GM12875 (cell line): Measurements from ENCODE around the gene SASH3.

Source experiments
- H3K4me3 ChIP-seq: one replicate; pipeline ENCODE4 v1.5.1; 2011; ENCODE audit warnings: low read depth, low read length, control low read depth
- TF ChIP-seq, protein P1 (sequence below): IDR thresholded peaks from 2 replicates; pipeline ENCODE4 v1.5.1; 2011; ENCODE audit warnings: low read depth, mild to moderate bottlenecking, control low read depth, inconsistent platforms, low read length, moderate library complexity, borderline replicate concordance; ENCODE audit not compliant: insufficient read depth

Gene SASH3

DNA sequence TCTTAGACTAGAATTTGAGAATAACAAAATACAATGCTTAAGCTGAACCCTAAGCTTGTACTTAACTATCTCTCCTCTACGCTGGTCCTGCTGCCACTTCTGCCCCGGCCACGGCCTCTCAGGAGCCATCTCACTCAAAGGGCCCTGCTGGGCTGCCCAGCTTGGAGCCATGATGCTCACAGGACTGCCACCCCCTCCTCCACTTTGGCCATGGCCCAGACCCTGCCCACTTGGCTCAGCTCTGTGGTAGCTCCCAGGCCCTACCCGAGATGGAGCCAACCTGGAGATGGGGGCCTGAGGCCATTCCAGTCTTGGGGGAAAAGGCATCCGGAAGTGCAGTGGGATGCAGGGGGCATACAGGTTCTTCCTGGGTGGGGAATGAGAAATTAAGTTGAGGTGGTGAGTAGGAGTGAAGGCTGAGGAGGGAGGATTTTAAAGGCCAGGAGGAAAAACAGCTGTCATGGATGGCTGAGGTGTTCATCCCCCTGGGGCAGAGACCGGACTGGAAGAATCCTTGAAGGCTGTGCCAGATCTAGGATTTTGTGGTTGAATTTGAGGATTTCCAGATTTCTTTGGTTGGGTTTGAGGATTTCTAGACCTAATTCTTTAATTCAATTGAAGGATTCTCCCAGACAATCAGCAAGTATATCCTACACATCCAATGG lies 824 bp downstream of the SASH3 start:
- TF ChIP-seq, protein P1, sequence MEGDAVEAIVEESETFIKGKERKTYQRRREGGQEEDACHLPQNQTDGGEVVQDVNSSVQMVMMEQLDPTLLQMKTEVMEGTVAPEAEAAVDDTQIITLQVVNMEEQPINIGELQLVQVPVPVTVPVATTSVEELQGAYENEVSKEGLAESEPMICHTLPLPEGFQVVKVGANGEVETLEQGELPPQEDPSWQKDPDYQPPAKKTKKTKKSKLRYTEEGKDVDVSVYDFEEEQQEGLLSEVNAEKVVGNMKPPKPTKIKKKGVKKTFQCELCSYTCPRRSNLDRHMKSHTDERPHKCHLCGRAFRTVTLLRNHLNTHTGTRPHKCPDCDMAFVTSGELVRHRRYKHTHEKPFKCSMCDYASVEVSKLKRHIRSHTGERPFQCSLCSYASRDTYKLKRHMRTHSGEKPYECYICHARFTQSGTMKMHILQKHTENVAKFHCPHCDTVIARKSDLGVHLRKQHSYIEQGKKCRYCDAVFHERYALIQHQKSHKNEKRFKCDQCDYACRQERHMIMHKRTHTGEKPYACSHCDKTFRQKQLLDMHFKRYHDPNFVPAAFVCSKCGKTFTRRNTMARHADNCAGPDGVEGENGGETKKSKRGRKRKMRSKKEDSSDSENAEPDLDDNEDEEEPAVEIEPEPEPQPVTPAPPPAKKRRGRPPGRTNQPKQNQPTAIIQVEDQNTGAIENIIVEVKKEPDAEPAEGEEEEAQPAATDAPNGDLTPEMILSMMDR: no peak
- peak overlapping the region; percentile 72 for H3K4me3 ChIP-seq

- H3K4me3 ChIP-seq: peak overlapping the region; percentile 72
- TF ChIP-seq, protein P1: no peak
Measured at GRCh38 chrX:129781134-129781672, 1.5 kb downstream of the SASH3 start.

DNA sequence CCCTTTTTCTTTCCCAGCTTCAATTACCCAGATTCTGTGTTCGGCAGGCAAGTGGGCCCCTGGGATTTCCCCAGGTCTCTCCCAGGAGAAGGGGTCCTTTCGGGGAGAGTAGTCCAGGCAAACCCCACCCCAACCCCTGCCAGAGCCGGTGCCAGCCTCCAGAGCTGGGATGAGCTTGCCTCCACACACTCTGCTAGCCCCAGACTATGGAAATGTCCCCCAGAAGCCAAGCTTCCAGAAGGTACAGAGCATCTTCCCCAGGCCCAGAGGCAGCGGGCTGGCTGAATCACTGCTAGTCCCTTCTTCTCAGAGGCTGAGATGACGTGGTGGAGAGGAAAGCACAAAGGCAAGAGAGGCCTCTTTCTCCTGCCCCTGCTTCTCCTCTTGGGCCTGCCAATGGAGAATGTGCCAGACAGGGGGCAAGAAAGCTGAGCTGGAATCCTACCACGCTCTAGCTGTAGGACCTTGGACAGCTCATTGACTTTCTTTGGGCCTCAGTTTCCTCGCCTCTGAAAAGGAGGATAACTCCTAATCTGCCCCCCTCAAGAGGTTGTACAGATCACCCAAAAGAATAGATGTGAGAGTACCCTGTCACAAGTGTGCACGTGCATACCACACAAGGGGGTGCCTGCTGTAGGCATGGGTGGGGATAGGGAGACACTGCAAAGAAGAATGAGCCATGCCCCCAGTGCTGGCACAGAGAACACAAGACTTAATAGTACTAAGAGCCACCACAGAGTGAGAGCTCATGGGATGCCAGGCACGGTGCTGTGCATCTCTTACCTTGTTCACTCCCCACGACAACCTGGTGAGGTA lies 2.1 kb downstream of the SASH3 start:
- H3K4me3 ChIP-seq: peak overlapping the region; percentile 71
- TF ChIP-seq, protein P1: no peak

DNA sequence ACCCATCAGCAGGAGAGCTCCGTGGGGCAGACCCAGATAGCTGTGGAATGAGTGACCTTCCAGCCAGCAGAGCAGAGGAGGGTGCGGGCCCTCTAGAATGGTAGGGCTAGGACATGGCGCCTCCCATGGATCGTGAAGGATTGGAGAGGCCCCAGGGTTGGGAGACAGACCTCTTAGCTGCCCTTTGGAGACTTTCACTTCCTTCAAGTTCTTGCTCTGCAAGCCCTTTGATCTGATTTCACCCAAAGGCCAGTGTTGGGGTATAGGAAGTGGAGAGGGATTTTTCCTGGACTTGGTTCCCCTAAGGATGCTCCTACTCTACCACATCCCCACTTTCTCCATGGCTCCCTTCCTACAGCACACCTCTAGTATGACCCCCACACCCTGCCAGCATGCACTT lies 3.0 kb downstream of the SASH3 start:
- H3K4me3 ChIP-seq: peak overlapping the region; percentile 71
- TF ChIP-seq, protein P1: no peak

- H3K4me3 ChIP-seq: peak overlapping the region; percentile 71
- TF ChIP-seq, protein P1: no peak
Measured at GRCh38 chrX:129783291-129783713, 3.6 kb downstream of the SASH3 start.

- TF ChIP-seq, protein P1: no peak
- peak overlapping the region; percentile 38 for H3K4me3 ChIP-seq
Measured at GRCh38 chrX:129784371-129784770, 4.6 kb downstream of the SASH3 start.
